Gastroesophageal sphincter (tissue), 3 donors: ENCODE results near the gene PXDC1.
"Not testable (repeated sequence)": the region's sequence is repeated elsewhere in the genome, so short reads cannot be mapped to it uniquely, and the experiment has no call there.

Experiments used
- EP300 ChIP-seq: sonication (generic); formaldehyde crosslinking; IDR thresholded peaks from one replicate; pipeline ENCODE4 v1.6.1; 2017; ENCODE audit warnings: antibody characterized with exemption, mild to moderate bottlenecking
- POLR2A ChIP-seq, 2 donors: fragments of 450-650 bp; IDR thresholded peaks; one replicate each; pipeline ENCODE4 v1.6.1; 2017; ENCODE audit warnings: antibody characterized with exemption in 2 of 2, mild to moderate bottlenecking in 2 of 2, moderate library complexity in 1 of 2
- POLR2AphosphoS5 ChIP-seq: sonication (generic); formaldehyde crosslinking; IDR thresholded peaks from one replicate; pipeline ENCODE4 v1.6.1; 2017; ENCODE audit warnings: antibody characterized with exemption
- TF ChIP-seq, protein P1 (sequence below), 4 experiments: fragments of 200-600 bp in 2 of 4; fragments of 450-650 bp in 2 of 4; sonication (generic) in 1 of 4; IDR thresholded peaks; one replicate each; pipeline ENCODE4 v1.5.1; 2017 to 2019; ENCODE audit warnings: antibody characterized with exemption in 4 of 4, mild to moderate bottlenecking in 2 of 4, moderate library complexity in 2 of 4

- TF ChIP-seq POLR2AphosphoS5; EP300; POLR2A (IDR thresholded peaks at IDR 0.05): not testable (repeated sequence)
- TF ChIP-seq, protein P1, sequence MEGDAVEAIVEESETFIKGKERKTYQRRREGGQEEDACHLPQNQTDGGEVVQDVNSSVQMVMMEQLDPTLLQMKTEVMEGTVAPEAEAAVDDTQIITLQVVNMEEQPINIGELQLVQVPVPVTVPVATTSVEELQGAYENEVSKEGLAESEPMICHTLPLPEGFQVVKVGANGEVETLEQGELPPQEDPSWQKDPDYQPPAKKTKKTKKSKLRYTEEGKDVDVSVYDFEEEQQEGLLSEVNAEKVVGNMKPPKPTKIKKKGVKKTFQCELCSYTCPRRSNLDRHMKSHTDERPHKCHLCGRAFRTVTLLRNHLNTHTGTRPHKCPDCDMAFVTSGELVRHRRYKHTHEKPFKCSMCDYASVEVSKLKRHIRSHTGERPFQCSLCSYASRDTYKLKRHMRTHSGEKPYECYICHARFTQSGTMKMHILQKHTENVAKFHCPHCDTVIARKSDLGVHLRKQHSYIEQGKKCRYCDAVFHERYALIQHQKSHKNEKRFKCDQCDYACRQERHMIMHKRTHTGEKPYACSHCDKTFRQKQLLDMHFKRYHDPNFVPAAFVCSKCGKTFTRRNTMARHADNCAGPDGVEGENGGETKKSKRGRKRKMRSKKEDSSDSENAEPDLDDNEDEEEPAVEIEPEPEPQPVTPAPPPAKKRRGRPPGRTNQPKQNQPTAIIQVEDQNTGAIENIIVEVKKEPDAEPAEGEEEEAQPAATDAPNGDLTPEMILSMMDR (IDR thresholded peaks at IDR 0.05) = not testable (repeated sequence)
Observed at GRCh38 chr6:3720770-3721169, 30.7 kb downstream of the PXDC1 start.
